ENCODE data around the gene CTNNBL1. TPM values are rescaled to one million over a fixed set of nuclear protein-coding genes. Genes with fewer than 3 reads are reported as not detected.

Gene CTNNBL1
- total RNA-seq, 1 donor from 2014 or later = 93.5 TPM

- Mint-ChIP-seq H3K4me1 (ENCODE audit: low read depth) (peaks cover 16% of the 10 kb centered on the region), H3K9me3 (no peaks in the 10 kb centered on the region), H3K36me3 (ENCODE audit: low read depth) (peaks cover 11% of the 10 kb centered on the region), H3K4me3 (no peak overlapping the region), H3K27me3 (ENCODE audit: insufficient read depth) (no peaks in the 10 kb centered on the region), H3K27ac (no peak overlapping the region)
- DNase-seq (ENCODE audit: low spot score) = no peak
- intact Hi-C loops (cut with micrococcal nuclease) = no loop called here
Observed at GRCh38 chr20:37726971-37727956, 33.4 kb downstream of the CTNNBL1 start.

DNA sequence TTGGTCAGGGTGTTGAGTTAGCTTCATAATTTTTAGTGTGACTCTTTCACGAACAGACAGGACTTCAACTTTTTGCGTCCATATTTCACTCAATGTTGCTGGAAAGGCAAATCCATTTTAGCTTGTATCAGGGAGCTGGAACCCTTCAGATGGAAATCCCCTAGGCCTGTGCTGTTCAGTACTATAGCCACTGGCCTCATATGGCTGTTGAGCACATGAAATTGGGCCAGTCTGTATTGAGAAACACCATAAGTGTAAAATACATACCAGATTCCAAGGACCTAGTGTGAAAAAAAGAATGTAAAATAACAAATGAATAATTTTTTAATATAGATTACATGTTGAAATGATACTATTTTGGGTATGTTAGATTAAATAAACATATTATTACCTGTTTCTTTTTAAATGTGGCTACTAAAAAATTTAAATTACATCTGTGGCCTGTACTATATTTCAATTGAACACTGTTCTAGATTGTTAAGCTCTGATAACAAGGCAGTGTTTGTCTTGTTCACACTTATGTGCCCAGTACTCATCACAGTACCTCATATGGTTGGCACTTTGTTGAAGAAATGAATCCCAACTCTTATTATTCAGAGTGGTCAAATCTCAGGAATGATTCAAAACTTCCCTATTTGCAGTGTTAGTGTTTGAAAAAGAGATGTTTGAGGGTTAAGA is 34.3 kb downstream of the CTNNBL1 start:
- H3K9me3 Mint-ChIP-seq = no peaks in the 10 kb centered on the region
- peaks cover 18% of the 10 kb centered on the region for H3K36me3 Mint-ChIP-seq (ENCODE audit: low read depth)
- H3K27me3 Mint-ChIP-seq (ENCODE audit: insufficient read depth) = no peaks in the 10 kb centered on the region
- intact Hi-C loops (cut with micrococcal nuclease) = no loop called here
- peaks cover 21% of the 10 kb centered on the region for H3K4me1 Mint-ChIP-seq (ENCODE audit: low read depth)
- no peak overlapping the region for H3K27ac Mint-ChIP-seq
- DNase-seq (ENCODE audit: low spot score) = no peak
- H3K4me3 Mint-ChIP-seq = no peak overlapping the region

GRCh38 chr20:37728635-37728983 is 34.8 kb downstream of the CTNNBL1 start:
- no peak overlapping the region for H3K27ac Mint-ChIP-seq

GRCh38 chr20:37729452-37729851 is 35.6 kb downstream of the CTNNBL1 start:
- intact Hi-C loops (cut with micrococcal nuclease) = no loop called here
- no peak for DNase-seq (ENCODE audit: low spot score)
- no peak overlapping the region for H3K27ac Mint-ChIP-seq

More at GRCh38 chr20:37728635-37728983, 34.8 kb downstream of the CTNNBL1 start:
- Mint-ChIP-seq H3K4me1 (ENCODE audit: low read depth) (peaks cover 25% of the 10 kb centered on the region), H3K4me3 (no peak overlapping the region), H3K36me3 (ENCODE audit: low read depth) (peaks cover 19% of the 10 kb centered on the region), H3K9me3 (no peaks in the 10 kb centered on the region), H3K27me3 (ENCODE audit: insufficient read depth) (no peaks in the 10 kb centered on the region)
- intact Hi-C loops (cut with micrococcal nuclease) = no loop called here
- DNase-seq (ENCODE audit: low spot score) = no peak

DNA sequence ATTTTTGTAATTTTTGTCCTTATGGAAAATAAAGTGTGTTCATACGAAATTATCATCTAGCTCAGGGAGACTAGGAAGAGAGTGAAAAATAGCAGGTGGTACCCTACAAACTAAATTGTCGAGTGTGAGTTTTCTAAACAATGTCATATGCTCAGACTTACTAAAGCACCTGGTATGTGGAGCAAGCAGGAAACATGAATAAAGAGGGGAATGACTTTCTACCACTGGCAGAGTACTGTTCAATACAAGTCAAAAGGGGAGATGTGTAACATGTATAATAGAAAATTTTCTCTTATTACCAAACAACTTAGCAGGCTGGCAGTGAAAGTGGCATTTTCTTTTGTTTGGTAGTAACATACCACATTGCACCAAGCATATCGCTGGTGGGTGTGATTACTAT is 36.1 kb downstream of the CTNNBL1 start:
- peaks cover 38% of the 10 kb centered on the region for H3K4me1 Mint-ChIP-seq (ENCODE audit: low read depth)
- H3K9me3 Mint-ChIP-seq = no peaks in the 10 kb centered on the region
- no peak for DNase-seq (ENCODE audit: low spot score)
- intact Hi-C loops (cut with micrococcal nuclease) = loop anchor here (10.0 kb wide), 1 partner anchor 265 kb away; no protein-coding TSS in a partner anchor
- H3K4me3 Mint-ChIP-seq = no peak overlapping the region
- no peak overlapping the region for H3K27ac Mint-ChIP-seq
- H3K27me3 Mint-ChIP-seq (ENCODE audit: insufficient read depth) = no peaks in the 10 kb centered on the region
- H3K36me3 Mint-ChIP-seq (ENCODE audit: low read depth) = peaks cover 22% of the 10 kb centered on the region

More at GRCh38 chr20:37729452-37729851, 35.6 kb downstream of the CTNNBL1 start:
- H3K4me3 Mint-ChIP-seq = no peak overlapping the region
- H3K9me3 Mint-ChIP-seq = no peaks in the 10 kb centered on the region
- H3K36me3 Mint-ChIP-seq (ENCODE audit: low read depth) = peaks cover 19% of the 10 kb centered on the region
- H3K4me1 Mint-ChIP-seq (ENCODE audit: low read depth) = peaks cover 34% of the 10 kb centered on the region
- H3K27me3 Mint-ChIP-seq (ENCODE audit: insufficient read depth) = no peaks in the 10 kb centered on the region

GRCh38 chr20:37733416-37733815 is 39.6 kb downstream of the CTNNBL1 start:
- intact Hi-C loops (cut with micrococcal nuclease) = loop anchor here (10.0 kb wide), 1 partner anchor 261 kb away; no protein-coding TSS in a partner anchor
- Mint-ChIP-seq H3K4me1 (ENCODE audit: low read depth) (peaks cover 42% of the 10 kb centered on the region), H3K27ac (no peak overlapping the region), H3K36me3 (ENCODE audit: low read depth) (peaks cover 36% of the 10 kb centered on the region), H3K9me3 (no peaks in the 10 kb centered on the region), H3K4me3 (no peak overlapping the region), H3K27me3 (ENCODE audit: insufficient read depth) (no peaks in the 10 kb centered on the region)
- no peak for DNase-seq (ENCODE audit: low spot score)

DNA sequence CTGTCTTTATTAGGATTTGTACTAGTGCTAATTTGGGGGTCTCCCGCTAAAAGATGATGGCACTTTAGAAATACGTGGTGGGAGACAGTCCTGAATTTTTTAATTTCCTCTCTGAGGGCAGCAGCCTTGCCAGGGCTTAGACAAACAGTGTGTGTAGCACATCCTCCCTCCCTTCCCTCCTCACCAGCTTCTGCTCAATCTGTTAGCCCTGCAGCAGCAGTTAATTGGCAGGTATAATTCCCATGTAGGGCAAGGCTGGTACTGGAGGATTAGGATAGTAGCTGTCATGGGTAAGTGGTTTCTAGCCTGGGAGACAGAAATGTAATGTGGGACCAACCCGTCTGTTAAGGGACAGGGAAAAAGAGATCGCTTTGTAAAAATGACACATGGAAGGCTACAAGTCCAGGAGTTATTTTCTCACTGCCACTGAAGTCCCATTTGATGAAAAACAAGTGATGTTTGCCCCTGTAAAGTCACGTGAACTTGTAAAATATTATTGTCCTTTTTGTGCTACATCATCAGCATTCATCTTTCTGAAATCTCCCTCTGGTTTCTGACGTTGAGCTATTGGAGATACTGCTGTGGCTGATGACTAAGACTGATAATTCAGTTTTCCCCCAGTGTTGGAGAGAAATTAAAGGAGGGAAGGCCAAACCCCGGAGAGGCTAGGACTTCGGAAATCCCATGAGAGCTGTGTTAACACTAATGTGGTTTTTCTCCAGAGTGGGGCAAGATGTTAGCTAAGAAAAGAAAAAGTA is 40.6 kb downstream of the CTNNBL1 start:
- H3K27ac Mint-ChIP-seq = peak overlapping the region; percentile 53
- H3K27me3 Mint-ChIP-seq (ENCODE audit: insufficient read depth) = no peaks in the 10 kb centered on the region

GRCh38 chr20:37735541-37735940 is 41.7 kb downstream of the CTNNBL1 start:
- H3K36me3 Mint-ChIP-seq (ENCODE audit: low read depth) = peaks cover 44% of the 10 kb centered on the region
- H3K4me1 Mint-ChIP-seq (ENCODE audit: low read depth) = peaks cover 28% of the 10 kb centered on the region
- no peak overlapping the region for H3K27ac Mint-ChIP-seq
- no peak for DNase-seq (ENCODE audit: low spot score)
- intact Hi-C loops (cut with micrococcal nuclease) = loop anchor here (2.0 to 10.0 kb wide), 2 partner anchors 41 to 259 kb away; partner anchors contain the start of gene CTNNBL1
- H3K27me3 Mint-ChIP-seq (ENCODE audit: insufficient read depth) = no peaks in the 10 kb centered on the region
- H3K4me3 Mint-ChIP-seq = no peak overlapping the region
- no peaks in the 10 kb centered on the region for H3K9me3 Mint-ChIP-seq

More for the DNA sequence above, 40.6 kb downstream of the CTNNBL1 start:
- no peaks in the 10 kb centered on the region for H3K9me3 Mint-ChIP-seq
- peaks cover 38% of the 10 kb centered on the region for H3K4me1 Mint-ChIP-seq (ENCODE audit: low read depth)
- DNase-seq (ENCODE audit: low spot score) = no peak
- H3K36me3 Mint-ChIP-seq (ENCODE audit: low read depth) = peaks cover 38% of the 10 kb centered on the region
- peak overlapping the region; percentile 36 for H3K4me3 Mint-ChIP-seq
- intact Hi-C loops (cut with micrococcal nuclease) = loop anchor here (2.0 to 10.0 kb wide), 2 partner anchors 40 to 260 kb away; partner anchors contain the start of gene CTNNBL1

- H3K27me3 Mint-ChIP-seq (ENCODE audit: insufficient read depth) = no peaks in the 10 kb centered on the region
- no peak overlapping the region for H3K4me3 Mint-ChIP-seq
- intact Hi-C loops (cut with micrococcal nuclease) = loop anchor here (10.0 kb wide), 1 partner anchor 259 kb away; no protein-coding TSS in a partner anchor
- H3K36me3 Mint-ChIP-seq (ENCODE audit: low read depth) = peaks cover 47% of the 10 kb centered on the region
- DNase-seq (ENCODE audit: low spot score) = no peak
- H3K27ac Mint-ChIP-seq = no peak overlapping the region
- peaks cover 28% of the 10 kb centered on the region for H3K4me1 Mint-ChIP-seq (ENCODE audit: low read depth)
- H3K9me3 Mint-ChIP-seq = no peaks in the 10 kb centered on the region
Observed at GRCh38 chr20:37736132-37736531, 42.3 kb downstream of the CTNNBL1 start.

DNA sequence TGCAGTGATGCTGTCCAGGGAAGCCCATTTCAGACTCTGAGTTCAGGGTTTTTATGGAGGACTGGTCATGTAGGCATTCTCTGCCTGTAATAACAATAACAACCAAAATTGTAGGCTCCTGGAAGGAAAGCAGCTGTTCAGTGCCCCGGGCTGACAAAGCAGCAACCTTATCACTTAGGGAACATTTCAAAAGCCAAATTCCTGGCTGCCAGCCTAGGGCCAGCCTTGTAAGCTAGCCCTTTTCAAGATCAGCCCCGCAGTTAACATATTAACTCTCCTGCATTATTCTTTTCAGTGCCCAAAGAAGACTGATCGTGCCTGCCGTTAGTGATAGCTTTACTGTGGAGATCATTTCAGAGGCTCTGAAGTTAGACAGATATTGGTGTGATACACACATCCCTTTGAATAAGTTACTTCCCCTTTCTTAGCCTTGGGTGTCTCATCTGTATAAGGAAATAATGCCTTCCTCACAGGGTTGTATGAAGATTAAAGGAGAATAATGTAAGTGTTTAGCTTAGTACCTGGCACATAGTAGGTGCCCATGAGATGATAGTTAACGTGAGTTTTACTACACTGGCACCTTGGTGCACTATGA is 44.1 kb downstream of the CTNNBL1 start:
- no peak for DNase-seq (ENCODE audit: low spot score)
- peaks cover 36% of the 10 kb centered on the region for H3K36me3 Mint-ChIP-seq (ENCODE audit: low read depth)
- H3K4me3 Mint-ChIP-seq = no peak overlapping the region
- H3K9me3 Mint-ChIP-seq = no peaks in the 10 kb centered on the region
- no peaks in the 10 kb centered on the region for H3K27me3 Mint-ChIP-seq (ENCODE audit: insufficient read depth)
- no peak overlapping the region for H3K27ac Mint-ChIP-seq
- H3K4me1 Mint-ChIP-seq (ENCODE audit: low read depth) = peaks cover 25% of the 10 kb centered on the region
- intact Hi-C loops (cut with micrococcal nuclease) = loop anchor here (10.0 kb wide), 1 partner anchor 257 kb away; no protein-coding TSS in a partner anchor

GRCh38 chr20:37741055-37741454 is 47.2 kb downstream of the CTNNBL1 start:
- no peaks in the 10 kb centered on the region for H3K27me3 Mint-ChIP-seq (ENCODE audit: insufficient read depth)
- H3K9me3 Mint-ChIP-seq = no peaks in the 10 kb centered on the region
- H3K27ac Mint-ChIP-seq = no peak overlapping the region
- DNase-seq (ENCODE audit: low spot score) = no peak
- no peak overlapping the region for H3K4me3 Mint-ChIP-seq
- intact Hi-C loops (cut with micrococcal nuclease) = no loop called here
- peaks cover 18% of the 10 kb centered on the region for H3K4me1 Mint-ChIP-seq (ENCODE audit: low read depth)
- peaks cover 30% of the 10 kb centered on the region for H3K36me3 Mint-ChIP-seq (ENCODE audit: low read depth)

DNA sequence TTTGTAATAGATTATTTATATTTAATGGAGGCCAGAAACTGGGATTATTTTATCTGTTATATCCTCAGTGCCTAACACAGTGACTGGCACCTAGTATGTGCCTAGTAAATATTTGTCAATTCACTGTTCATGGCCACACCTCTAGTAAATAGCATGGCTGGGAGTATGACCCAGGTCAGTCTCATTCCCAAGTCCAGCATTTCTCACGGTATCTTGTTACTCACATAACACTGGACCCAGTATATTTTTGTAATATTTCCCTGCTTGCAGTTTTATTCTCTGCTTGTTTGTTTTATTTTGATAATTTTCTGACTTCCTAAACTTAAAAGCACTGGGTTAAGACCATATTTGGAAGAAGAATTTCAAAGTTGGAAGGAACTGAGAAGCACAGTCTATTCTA is 47.7 kb downstream of the CTNNBL1 start:
- no peaks in the 10 kb centered on the region for H3K27me3 Mint-ChIP-seq (ENCODE audit: insufficient read depth)

More for the DNA sequence above, 47.7 kb downstream of the CTNNBL1 start:
- H3K36me3 Mint-ChIP-seq (ENCODE audit: low read depth) = peaks cover 31% of the 10 kb centered on the region
- H3K9me3 Mint-ChIP-seq = no peaks in the 10 kb centered on the region
- no peak overlapping the region for H3K27ac Mint-ChIP-seq
- intact Hi-C loops (cut with micrococcal nuclease) = no loop called here
- DNase-seq (ENCODE audit: low spot score) = no peak
- no peak overlapping the region for H3K4me3 Mint-ChIP-seq
- H3K4me1 Mint-ChIP-seq (ENCODE audit: low read depth) = peaks cover 18% of the 10 kb centered on the region
